ENCODE measurements around the gene WFS1. TPM values are rescaled to one million over a fixed set of nuclear protein-coding genes. Genes with fewer than 3 reads are reported as not detected.

WFS1 gene
- total and polyA plus RNA-seq, 2 of the 13 experiments (the other 11 are each of a cell fraction or from before 2014, with no cell fraction given): 39.1 to 42.2 TPM

DNA sequence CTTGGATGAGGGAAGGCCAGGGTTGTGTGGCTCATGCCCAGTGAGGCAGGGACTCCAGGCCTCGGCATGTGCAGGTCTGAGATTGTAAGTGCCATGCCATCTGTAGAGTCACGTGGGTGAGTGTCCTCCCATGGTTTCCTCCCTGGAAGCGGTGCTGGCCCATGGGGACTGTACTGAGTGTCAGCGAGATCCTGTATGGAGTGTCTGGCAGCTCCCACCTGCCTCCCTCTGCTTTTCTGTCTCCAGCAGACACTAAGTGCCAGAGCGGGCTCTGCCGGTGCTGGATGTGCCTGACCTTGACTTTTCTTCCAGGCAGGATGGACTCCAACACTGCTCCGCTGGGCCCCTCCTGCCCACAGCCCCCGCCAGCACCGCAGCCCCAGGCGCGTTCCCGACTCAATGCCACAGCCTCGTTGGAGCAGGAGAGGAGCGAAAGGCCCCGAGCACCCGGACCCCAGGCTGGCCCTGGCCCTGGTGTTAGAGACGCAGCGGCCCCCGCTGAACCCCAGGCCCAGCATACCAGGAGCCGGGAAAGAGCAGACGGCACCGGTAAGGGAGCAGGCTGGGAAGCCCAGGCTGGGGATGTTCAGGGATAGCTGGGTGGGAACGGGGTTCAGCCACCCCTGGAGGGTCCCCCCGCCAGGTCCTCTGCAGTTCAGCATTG lies 7.6 kb downstream of the WFS1 start:
- peaks cover 55% of the 10 kb centered on the region for H3K79me2 ChIP-seq (ENCODE audit: insufficient read depth, low read length)
- peaks cover 76% of the 10 kb centered on the region for H3K4me1 ChIP-seq (ENCODE audit: insufficient read depth, low read length)
- DNase-seq (ENCODE audit: low spot score) (peak; percentile 47), ATAC-seq (peak; percentile 44), FAIRE-seq (peak; percentile 74)
- H3K4me3 ChIP-seq (replicated peaks in 1 of 3; ENCODE audit: insufficient read depth in 1 of 3, low read depth in 2 of 3, low read length in 3 of 3): peak overlapping the region in 1 of 3 experiments; percentile 70; a peak in 2 of 6 replicates
- WGBS (ENCODE audit: low lambda C conversion rate): 81% methylated on average over 3 of the region's 24 CpGs
- H2AFZ ChIP-seq (ENCODE audit: low read length): no peak overlapping the region
- peaks cover 30 to 33% of the 10 kb centered on the region in 2 experiments for H3K36me3 ChIP-seq (replicated peaks in 1 of 2; ENCODE audit: control insufficient read depth in 1 of 2, insufficient read depth in 2 of 2, low read length in 2 of 2)
- in situ Hi-C loops (cut with HindIII; ENCODE audit: extremely low pct_ligation_motif_present, low pct_unique_long_range_greater_than_20kb) (no loop called here), intact Hi-C loops (cut with micrococcal nuclease; ENCODE audit: unreplicated experiment) (no loop called here)
- ChIA-PET CTCF (ENCODE audit: low intra/inter-chr PET ratio, low total read pairs) (interaction anchor here (1.7 kb wide), 1 partner anchor 13 kb away, joined by 3 read pairs; no protein-coding TSS in a partner anchor), POLR2A (interaction anchor here (1.1 to 1.9 kb wide), 5 partner anchors 12 to 45 kb away, joined by 3 to 18 read pairs (median 4); no protein-coding TSS in a partner anchor)
- peak overlapping the region; percentile 72 for H3K9ac ChIP-seq (ENCODE audit: insufficient read depth, low read depth, low read length)
- peak overlapping the region; percentile 90 for H3K4me2 ChIP-seq (ENCODE audit: low read depth, low read length)
- 0 out of 2 replicates have a peak, but pooled peaks cover 4% of the 10 kb centered on the region for H4K20me1 ChIP-seq (ENCODE audit: insufficient read depth, low read length)
- no peaks in the 10 kb centered on the region for H3K9me3 ChIP-seq (ENCODE audit: low read length)
- H3K27me3 ChIP-seq (ENCODE audit: control insufficient read depth in 1 of 2, insufficient read depth in 2 of 2, low read length in 2 of 2): no peaks in the 10 kb centered on the region
- peak overlapping the region; percentile 92 for H3K27ac ChIP-seq (ENCODE audit: extremely low read length, insufficient read depth, low read length)
- no TSS peak for BruUV-seq (replicated peaks)
- TF ChIP-seq ZKSCAN5 (CRISPR knock-in tag; IDR thresholded peaks at IDR 0.05) (no peak), RORA (CRISPR knock-in tag; IDR thresholded peaks at IDR 0.05) (no peak), CHD4 (IDR thresholded peaks at IDR 0.05; ENCODE audit: borderline replicate concordance, low read length) (no peak), ARNT2 (CRISPR knock-in tag; IDR thresholded peaks at IDR 0.05; ENCODE audit: low read depth) (no peak), ZNF17 (CRISPR knock-in tag; IDR thresholded peaks at IDR 0.05) (no peak), ZNF569 (CRISPR knock-in tag; IDR thresholded peaks at IDR 0.05; ENCODE audit: borderline replicate concordance) (no peak), ZNF775 (CRISPR knock-in tag; IDR thresholded peaks at IDR 0.05; ENCODE audit: borderline replicate concordance) (no peak), XRCC5 (optimal IDR thresholded peaks at IDR 0.05; ENCODE audit: low read length) (no peak), CREM (IDR thresholded peaks at IDR 0.05) (no peak), CREM (CRISPR knock-in tag; IDR thresholded peaks at IDR 0.05) (no peak), ERF (CRISPR knock-in tag; IDR thresholded peaks at IDR 0.05) (no peak), HNRNPUL1 (IDR thresholded peaks at IDR 0.05; ENCODE audit: low read depth, low read length) (no peak)
- TF ChIP-seq, protein P1, sequence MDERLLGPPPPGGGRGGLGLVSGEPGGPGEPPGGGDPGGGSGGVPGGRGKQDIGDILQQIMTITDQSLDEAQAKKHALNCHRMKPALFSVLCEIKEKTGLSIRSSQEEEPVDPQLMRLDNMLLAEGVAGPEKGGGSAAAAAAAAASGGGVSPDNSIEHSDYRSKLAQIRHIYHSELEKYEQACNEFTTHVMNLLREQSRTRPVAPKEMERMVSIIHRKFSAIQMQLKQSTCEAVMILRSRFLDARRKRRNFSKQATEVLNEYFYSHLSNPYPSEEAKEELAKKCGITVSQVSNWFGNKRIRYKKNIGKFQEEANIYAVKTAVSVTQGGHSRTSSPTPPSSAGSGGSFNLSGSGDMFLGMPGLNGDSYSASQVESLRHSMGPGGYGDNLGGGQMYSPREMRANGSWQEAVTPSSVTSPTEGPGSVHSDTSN (CRISPR knock-in tag; IDR thresholded peaks at IDR 0.05): no peak
- TF ChIP-seq, protein P2, sequence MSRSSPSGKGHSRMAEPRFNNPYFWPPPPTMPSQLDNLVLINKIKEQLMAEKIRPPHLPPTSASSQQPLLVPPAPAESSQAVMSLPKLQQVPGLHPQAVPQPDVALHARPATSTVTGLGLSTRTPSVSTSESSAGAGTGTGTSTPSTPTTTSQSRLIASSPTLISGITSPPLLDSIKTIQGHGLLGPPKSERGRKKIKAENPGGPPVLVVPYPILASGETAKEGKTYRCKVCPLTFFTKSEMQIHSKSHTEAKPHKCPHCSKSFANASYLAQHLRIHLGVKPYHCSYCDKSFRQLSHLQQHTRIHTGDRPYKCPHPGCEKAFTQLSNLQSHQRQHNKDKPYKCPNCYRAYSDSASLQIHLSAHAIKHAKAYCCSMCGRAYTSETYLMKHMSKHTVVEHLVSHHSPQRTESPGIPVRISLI (CRISPR knock-in tag; IDR thresholded peaks at IDR 0.05; ENCODE audit: borderline replicate concordance): no peak
- TF ChIP-seq, protein P3, sequence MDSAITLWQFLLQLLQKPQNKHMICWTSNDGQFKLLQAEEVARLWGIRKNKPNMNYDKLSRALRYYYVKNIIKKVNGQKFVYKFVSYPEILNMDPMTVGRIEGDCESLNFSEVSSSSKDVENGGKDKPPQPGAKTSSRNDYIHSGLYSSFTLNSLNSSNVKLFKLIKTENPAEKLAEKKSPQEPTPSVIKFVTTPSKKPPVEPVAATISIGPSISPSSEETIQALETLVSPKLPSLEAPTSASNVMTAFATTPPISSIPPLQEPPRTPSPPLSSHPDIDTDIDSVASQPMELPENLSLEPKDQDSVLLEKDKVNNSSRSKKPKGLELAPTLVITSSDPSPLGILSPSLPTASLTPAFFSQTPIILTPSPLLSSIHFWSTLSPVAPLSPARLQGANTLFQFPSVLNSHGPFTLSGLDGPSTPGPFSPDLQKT (CRISPR knock-in tag; IDR thresholded peaks at IDR 0.05; ENCODE audit: borderline replicate concordance): no peak
- TF ChIP-seq, protein P4, sequence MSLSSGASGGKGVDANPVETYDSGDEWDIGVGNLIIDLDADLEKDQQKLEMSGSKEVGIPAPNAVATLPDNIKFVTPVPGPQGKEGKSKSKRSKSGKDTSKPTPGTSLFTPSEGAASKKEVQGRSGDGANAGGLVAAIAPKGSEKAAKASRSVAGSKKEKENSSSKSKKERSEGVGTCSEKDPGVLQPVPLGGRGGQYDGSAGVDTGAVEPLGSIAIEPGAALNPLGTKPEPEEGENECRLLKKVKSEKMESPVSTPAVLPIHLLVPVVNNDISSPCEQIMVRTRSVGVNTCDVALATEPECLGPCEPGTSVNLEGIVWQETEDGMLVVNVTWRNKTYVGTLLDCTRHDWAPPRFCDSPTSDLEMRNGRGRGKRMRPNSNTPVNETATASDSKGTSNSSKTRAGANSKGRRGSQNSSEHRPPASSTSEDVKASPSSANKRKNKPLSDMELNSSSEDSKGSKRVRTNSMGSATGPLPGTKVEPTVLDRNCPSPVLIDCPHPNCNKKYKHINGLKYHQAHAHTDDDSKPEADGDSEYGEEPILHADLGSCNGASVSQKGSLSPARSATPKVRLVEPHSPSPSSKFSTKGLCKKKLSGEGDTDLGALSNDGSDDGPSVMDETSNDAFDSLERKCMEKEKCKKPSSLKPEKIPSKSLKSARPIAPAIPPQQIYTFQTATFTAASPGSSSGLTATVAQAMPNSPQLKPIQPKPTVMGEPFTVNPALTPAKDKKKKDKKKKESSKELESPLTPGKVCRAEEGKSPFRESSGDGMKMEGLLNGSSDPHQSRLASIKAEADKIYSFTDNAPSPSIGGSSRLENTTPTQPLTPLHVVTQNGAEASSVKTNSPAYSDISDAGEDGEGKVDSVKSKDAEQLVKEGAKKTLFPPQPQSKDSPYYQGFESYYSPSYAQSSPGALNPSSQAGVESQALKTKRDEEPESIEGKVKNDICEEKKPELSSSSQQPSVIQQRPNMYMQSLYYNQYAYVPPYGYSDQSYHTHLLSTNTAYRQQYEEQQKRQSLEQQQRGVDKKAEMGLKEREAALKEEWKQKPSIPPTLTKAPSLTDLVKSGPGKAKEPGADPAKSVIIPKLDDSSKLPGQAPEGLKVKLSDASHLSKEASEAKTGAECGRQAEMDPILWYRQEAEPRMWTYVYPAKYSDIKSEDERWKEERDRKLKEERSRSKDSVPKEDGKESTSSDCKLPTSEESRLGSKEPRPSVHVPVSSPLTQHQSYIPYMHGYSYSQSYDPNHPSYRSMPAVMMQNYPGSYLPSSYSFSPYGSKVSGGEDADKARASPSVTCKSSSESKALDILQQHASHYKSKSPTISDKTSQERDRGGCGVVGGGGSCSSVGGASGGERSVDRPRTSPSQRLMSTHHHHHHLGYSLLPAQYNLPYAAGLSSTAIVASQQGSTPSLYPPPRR (CRISPR knock-in tag; IDR thresholded peaks at IDR 0.05; ENCODE audit: borderline replicate concordance): 0 out of 2 replicates have a peak, but pooled peaks have one; percentile 31
